Muscle layer of colon (tissue), 2 donors: ENCODE results near the gene KCNN4.
"Not testable (repeated sequence)": the region's sequence is repeated elsewhere in the genome, so short reads cannot be mapped to it uniquely, and the experiment has no call there.

ENCODE experiments used
- H3K27ac ChIP-seq: one replicate; pipeline ENCODE4 v1.7.0; 2013; ENCODE audit warnings: low read depth, mild to moderate bottlenecking, low read length, moderate library complexity
- H3K27me3 ChIP-seq, 2 donors: one replicate each; pipeline ENCODE4 v1.7.0; 2013; ENCODE audit warnings: low read length in 2 of 2, mild to moderate bottlenecking in 2 of 2; ENCODE audit not compliant: insufficient read depth in 2 of 2, control insufficient read depth in 1 of 2
- H3K36me3 ChIP-seq: one replicate; pipeline ENCODE4 v1.7.0; 2013; ENCODE audit warnings: mild to moderate bottlenecking, low read length; ENCODE audit not compliant: insufficient read depth
- H3K4me1 ChIP-seq: one replicate; pipeline ENCODE4 v1.7.0; 2013; ENCODE audit warnings: mild to moderate bottlenecking, low read length; ENCODE audit not compliant: insufficient read depth
- H3K4me3 ChIP-seq, 2 donors: one replicate each; pipeline ENCODE4 v1.7.0; 2013; ENCODE audit warnings: low read length in 2 of 2, low read depth in 1 of 2, mild to moderate bottlenecking in 1 of 2, moderate library complexity in 1 of 2
- H3K9ac ChIP-seq: one replicate; pipeline ENCODE4 v1.7.0; 2013; ENCODE audit warnings: low read length
- H3K9me3 ChIP-seq: one replicate; pipeline ENCODE4 v1.7.0; 2013; ENCODE audit warnings: mild to moderate bottlenecking, low read length
- donor health status: abdominal sarcoma.
- donor health status: Adenocarcinoma of cecum.

KCNN4 gene

DNA sequence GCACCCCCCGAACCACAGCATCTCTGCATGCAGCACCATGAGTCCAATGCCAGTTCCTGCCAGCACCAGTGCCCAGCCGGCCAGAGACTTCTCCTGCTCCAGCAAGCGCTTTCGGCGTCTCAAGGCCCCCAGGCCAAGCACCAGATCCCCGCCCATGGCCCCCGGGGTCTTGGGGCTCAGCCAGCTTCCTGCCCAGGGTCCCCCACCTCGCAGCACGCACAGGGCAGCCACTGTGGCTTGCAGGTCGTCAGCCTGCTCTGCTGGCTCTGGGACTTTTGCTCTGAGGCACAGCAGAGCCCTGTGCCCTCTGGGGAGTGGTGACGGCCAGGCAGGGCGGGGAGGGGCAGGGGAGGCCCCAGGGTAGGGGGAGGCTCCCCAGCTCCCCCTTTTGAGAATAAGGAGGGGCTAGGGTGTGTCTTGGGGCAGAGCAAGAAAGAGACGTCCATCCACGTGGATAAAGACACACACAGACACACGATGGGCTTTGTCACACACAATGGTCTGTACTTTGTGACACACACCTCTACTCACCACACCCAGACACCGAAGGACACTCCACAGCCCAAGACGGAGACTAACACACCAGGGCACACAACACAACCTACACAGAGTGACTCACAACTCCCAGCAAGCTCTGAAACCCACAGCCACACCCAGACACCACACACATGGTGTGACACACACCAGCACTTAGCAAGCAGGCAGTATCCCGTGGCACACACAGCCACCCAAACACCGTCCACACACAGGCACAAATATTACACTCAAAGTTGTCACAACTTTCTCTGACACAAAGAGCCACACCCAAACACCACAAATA is at the start of gene KCNN4:
KCNN4 (minus strand) TSS at position 268 of the 820 bp plus-strand sequence; CDS start at position 156, 112 bp downstream.
- H3K9me3 ChIP-seq = no peaks in the 10 kb centered on the region
- H3K27me3 ChIP-seq = no peaks in the 10 kb centered on the region
- no peak within 1 kb of the TSS for H3K27ac ChIP-seq
- H3K4me3 ChIP-seq = no peak within 1 kb of the TSS
- no peaks in the 10 kb centered on the region for H3K36me3 ChIP-seq
- no peaks in the 10 kb centered on the region for H3K4me1 ChIP-seq
- H3K9ac ChIP-seq = no peak within 1 kb of the TSS

DNA sequence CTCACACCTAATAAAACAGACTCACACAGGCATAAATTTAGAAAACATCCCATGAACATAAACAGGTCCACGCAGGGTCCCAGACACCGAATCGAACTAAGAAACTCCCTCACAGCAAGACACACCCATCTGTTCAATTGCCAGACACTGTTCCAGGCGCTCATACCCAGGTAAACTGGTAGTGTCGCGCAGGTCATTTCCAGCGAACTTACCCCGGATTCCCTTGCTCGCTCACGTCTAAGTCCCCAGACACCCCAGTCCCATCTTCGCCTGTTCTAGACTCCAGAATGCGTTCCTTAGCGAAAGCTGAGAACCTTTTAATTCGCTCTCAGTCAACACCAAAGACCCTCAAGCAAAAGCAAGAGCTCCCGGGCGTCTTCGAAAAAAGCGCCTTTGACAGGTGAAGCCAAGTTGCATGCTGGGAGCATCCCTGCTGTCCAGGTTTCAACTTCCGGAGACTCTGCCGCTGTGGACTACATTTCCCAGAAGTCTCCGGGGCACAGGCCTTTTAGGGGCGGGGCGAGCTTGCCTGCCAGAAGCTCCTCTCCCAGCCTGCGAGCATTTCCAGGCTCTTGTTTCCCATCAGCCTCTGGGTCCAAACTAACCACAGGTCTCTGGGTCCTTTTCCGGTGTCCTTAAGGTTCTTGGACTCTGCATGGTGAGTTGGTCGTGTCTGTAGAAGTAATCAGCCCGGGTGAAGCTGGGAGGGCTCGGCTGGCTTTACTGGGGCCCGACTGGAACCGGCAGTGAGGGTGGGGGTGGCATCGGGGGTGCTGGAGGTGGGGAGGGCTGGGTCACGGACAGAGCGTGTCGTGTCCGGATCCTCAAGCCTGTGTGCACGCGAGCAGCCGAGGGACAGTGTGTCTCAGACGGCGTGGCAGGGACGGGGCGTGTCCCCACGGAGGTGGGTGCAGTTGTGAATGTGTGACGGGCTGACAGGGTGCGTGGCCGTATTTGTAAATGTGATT is 46.3 kb upstream of the KCNN4 start, which contains the start of gene ZNF283:
ZNF283 (plus strand) TSS at position 535 of the 968 bp plus-strand sequence. CDS start 6,184 bp downstream, outside the sequence.
- H3K36me3 ChIP-seq = peaks cover 11% of the 10 kb centered on the region
- H3K27ac ChIP-seq = peak within 1 kb of the TSS; percentile 27
- H3K4me3 ChIP-seq = peak within 1 kb of the TSS; percentile 73 to 76
- peak within 1 kb of the TSS; percentile 18 for H3K9ac ChIP-seq
- H3K9me3 ChIP-seq = no peaks in the 10 kb centered on the region
- no peaks in the 10 kb centered on the region for H3K27me3 ChIP-seq
- H3K4me1 ChIP-seq = peaks cover 6% of the 10 kb centered on the region

DNA sequence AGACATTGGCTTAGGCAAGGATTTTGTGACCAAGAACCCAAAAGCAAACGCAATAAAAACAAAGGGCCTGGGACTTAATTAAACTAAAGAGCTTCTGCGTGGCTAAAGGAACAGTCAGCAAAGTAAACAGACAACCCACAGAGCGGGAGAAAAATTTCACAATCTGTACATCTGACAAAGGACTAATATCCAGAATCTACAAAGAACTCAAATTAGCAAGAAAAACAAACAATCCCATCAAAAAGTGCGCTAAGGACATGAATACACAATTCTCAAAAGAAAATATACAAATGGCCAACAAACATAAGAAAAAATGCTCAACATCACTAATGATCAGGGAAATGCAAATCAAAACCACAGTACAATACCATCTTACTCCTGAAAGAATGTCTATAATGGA is 43.8 kb upstream of the KCNN4 start:
- not testable (repeated sequence) for H3K27ac ChIP-seq, H3K9me3 ChIP-seq, H3K4me3 ChIP-seq, H3K36me3 ChIP-seq, H3K27me3 ChIP-seq, H3K9ac ChIP-seq, H3K4me1 ChIP-seq

DNA sequence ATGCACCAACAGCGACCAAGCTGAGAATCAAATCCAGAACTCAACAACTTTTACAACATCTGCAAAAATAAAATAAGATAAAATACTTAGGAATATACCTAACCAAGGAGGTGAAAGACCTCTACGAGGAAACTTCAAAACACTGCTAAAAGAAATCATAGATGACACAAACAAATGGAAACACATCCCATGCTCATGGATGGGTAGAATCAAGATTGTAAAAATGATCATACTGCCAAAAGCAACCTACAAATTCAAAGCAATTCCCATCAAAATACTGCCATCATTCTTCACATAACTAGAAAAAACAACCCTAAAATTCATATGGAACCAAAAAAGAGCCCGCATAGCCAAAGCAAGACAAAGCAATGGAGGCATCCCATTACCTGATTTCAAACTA is 43.1 kb upstream of the KCNN4 start:
- H3K4me1 ChIP-seq, H3K36me3 ChIP-seq, H3K27ac ChIP-seq, H3K4me3 ChIP-seq, H3K9ac ChIP-seq, H3K9me3 ChIP-seq, H3K27me3 ChIP-seq: not testable (repeated sequence)

GRCh38 chr19:43820884-43821215 is 40.1 kb upstream of the KCNN4 start:
- no peaks in the 10 kb centered on the region for H3K9me3 ChIP-seq
- peak overlapping the region; percentile 51 to 62 for H3K4me3 ChIP-seq
- no peak overlapping the region for H3K27ac ChIP-seq
- no peaks in the 10 kb centered on the region for H3K4me1 ChIP-seq
- no peak overlapping the region for H3K9ac ChIP-seq
- H3K36me3 ChIP-seq = no peaks in the 10 kb centered on the region
- peaks cover 0 to 8% of the 10 kb centered on the region in 2 donors for H3K27me3 ChIP-seq

DNA sequence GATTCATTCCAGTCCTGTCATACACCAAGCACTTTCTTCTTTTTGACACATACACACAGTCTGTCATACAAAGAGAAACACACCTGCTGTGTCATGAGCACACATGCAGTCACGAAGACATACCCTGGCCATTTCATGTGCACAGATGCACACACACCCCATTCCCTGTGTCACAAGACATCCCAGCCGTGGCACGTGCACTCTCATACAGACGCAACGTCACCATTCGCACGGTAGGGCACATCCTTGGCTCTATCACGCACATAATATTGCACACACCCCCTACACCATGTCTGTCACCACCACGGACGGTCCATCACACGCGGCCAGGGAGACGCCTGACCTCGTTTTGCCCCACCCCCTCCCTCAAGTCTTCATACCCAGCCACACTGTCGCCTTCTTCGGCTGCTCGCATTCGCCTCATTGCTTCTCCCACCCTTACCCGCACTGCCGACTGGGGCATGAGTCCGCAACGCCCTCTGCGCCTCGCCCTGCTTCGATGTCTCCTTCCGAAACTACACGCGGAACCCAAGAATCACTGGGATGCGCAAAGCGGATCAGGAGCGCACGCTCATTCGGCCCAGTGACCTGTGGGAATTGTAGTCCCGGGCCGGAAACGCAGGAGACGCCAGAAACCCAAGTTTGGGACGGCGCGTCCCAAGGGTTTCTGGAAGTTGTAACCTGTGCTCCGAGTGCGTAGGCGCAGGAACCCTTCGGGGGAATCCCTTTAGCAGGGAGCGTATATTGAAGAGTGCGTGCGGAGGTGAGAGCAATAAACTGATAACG is 39.5 kb upstream of the KCNN4 start:
- no peaks in the 10 kb centered on the region for H3K4me1 ChIP-seq
- H3K27ac ChIP-seq = no peak overlapping the region
- H3K4me3 ChIP-seq = peak overlapping the region; percentile 51 to 62
- H3K9me3 ChIP-seq = no peaks in the 10 kb centered on the region
- peaks cover 0 to 8% of the 10 kb centered on the region in 2 donors for H3K27me3 ChIP-seq
- no peak overlapping the region for H3K9ac ChIP-seq
- no peaks in the 10 kb centered on the region for H3K36me3 ChIP-seq

- Histone ChIP-seq H3K9ac (no peak overlapping the region), H3K9me3 (no peaks in the 10 kb centered on the region), H3K4me3 (no peak overlapping the region), H3K27me3 (peaks cover 0 to 8% of the 10 kb centered on the region in 2 donors), H3K36me3 (no peaks in the 10 kb centered on the region), H3K27ac (no peak overlapping the region), H3K4me1 (no peaks in the 10 kb centered on the region)
These were observed 37.7 kb upstream of the KCNN4 start for GRCh38 chr19:43818500-43818899.

- not testable (repeated sequence) for H3K4me1 ChIP-seq, H3K9me3 ChIP-seq, H3K27me3 ChIP-seq, H3K4me3 ChIP-seq, H3K9ac ChIP-seq, H3K36me3 ChIP-seq, H3K27ac ChIP-seq
These were observed 36.7 kb upstream of the KCNN4 start for GRCh38 chr19:43817454-43817853.

DNA sequence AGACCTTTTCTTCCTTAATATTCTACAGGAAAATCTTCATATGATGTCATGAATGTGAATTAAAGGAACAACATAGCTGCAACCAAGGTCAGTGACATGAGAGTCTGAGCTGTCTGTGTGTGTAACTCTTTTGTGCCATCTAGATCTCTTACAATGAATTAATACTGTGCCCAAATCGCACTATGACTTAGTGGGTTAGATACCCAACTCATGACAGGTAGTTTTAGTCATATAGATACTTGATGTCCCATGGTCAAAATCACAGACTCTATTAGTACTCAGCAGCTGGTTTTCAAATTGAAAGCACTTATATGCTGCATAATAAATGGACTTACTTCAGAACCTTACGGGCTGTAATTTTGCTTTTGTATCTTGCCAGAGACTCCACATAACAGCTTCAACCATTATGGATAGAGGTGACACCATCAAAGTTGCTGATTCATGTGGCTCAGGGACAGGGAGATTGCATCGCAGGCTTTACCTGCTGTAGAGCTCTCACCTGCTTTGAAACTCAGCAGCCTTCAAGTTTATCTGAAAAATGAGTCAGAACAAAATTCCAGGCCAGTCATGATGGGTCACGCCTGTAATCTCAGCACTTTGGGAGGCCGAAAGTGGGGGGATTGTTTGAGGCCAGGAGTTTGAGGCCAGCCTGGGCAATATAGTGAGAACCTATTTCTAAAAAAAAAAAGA is 34.0 kb upstream of the KCNN4 start:
- no peaks in the 10 kb centered on the region for H3K36me3 ChIP-seq

GRCh38 chr19:43812688-43813087 is 31.9 kb upstream of the KCNN4 start:
- H3K9ac ChIP-seq = no peak overlapping the region
- H3K9me3 ChIP-seq = no peaks in the 10 kb centered on the region
- no peaks in the 10 kb centered on the region for H3K36me3 ChIP-seq
- H3K27me3 ChIP-seq = no peaks in the 10 kb centered on the region
- no peak overlapping the region for H3K4me3 ChIP-seq
- no peaks in the 10 kb centered on the region for H3K4me1 ChIP-seq
- H3K27ac ChIP-seq = no peak overlapping the region

More for the DNA sequence above, 34.0 kb upstream of the KCNN4 start:
- no peak overlapping the region for H3K27ac ChIP-seq
- no peaks in the 10 kb centered on the region for H3K9me3 ChIP-seq
- no peaks in the 10 kb centered on the region for H3K27me3 ChIP-seq
- no peak overlapping the region for H3K4me3 ChIP-seq
- no peak overlapping the region for H3K9ac ChIP-seq
- no peaks in the 10 kb centered on the region for H3K4me1 ChIP-seq
